Measurements from ENCODE around the gene EFCAB5. TPM values are rescaled to one million over a fixed set of nuclear protein-coding genes. Genes with fewer than 3 reads are reported as not detected.
"Not testable (repeated sequence)": the region's sequence is repeated elsewhere in the genome, so short reads cannot be mapped to it uniquely, and the experiment has no call there.

The EFCAB5 gene
- total RNA-seq, 1 donor from 2014 or later: 1.00 TPM

GRCh38 chr17:30002088-30002487 lies 60.7 kb downstream of the EFCAB5 start:
- no peaks in the 10 kb centered on the region for H3K9me3 Mint-ChIP-seq (ENCODE audit: unreplicated experiment)
- peaks cover 8% of the 10 kb centered on the region for H3K4me1 Mint-ChIP-seq (ENCODE audit: low read depth, unreplicated experiment)
- DNase-seq (ENCODE audit: low read depth): no peak
- H3K4me1 ChIP-seq (ENCODE audit: insufficient read depth, low read length): peaks cover 7% of the 10 kb centered on the region
- no peak overlapping the region for H3K4me2 ChIP-seq (ENCODE audit: low read length)
- H3K27me3 Mint-ChIP-seq (ENCODE audit: low read depth, unreplicated experiment): no peaks in the 10 kb centered on the region
- H3K4me3 Mint-ChIP-seq (ENCODE audit: unreplicated experiment): no peak overlapping the region
- H3K27ac ChIP-seq (ENCODE audit: low read depth, low read length): no peak overlapping the region
- FAIRE-seq: no peak
- no peaks in the 10 kb centered on the region for H4K20me1 ChIP-seq (ENCODE audit: insufficient read depth, low read length)
- no peak overlapping the region for H3K9ac ChIP-seq (ENCODE audit: low read length)
- TF ChIP-seq EZH2 (IDR thresholded peaks at IDR 0.05; ENCODE audit: insufficient read depth, low read length): no peak
- TF ChIP-seq, protein P1, sequence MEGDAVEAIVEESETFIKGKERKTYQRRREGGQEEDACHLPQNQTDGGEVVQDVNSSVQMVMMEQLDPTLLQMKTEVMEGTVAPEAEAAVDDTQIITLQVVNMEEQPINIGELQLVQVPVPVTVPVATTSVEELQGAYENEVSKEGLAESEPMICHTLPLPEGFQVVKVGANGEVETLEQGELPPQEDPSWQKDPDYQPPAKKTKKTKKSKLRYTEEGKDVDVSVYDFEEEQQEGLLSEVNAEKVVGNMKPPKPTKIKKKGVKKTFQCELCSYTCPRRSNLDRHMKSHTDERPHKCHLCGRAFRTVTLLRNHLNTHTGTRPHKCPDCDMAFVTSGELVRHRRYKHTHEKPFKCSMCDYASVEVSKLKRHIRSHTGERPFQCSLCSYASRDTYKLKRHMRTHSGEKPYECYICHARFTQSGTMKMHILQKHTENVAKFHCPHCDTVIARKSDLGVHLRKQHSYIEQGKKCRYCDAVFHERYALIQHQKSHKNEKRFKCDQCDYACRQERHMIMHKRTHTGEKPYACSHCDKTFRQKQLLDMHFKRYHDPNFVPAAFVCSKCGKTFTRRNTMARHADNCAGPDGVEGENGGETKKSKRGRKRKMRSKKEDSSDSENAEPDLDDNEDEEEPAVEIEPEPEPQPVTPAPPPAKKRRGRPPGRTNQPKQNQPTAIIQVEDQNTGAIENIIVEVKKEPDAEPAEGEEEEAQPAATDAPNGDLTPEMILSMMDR (IDR thresholded peaks at IDR 0.05; ENCODE audit: insufficient read depth, low read depth, low read length): no peak
- no peak overlapping the region for H3K4me3 ChIP-seq (ENCODE audit: insufficient read depth, low read depth, low read length)
- H3K27ac Mint-ChIP-seq (ENCODE audit: unreplicated experiment): no peak overlapping the region
- no peaks in the 10 kb centered on the region for H3K36me3 ChIP-seq (ENCODE audit: insufficient read depth, low read length)
- H3K79me2 ChIP-seq (ENCODE audit: insufficient read depth, low read length): no peaks in the 10 kb centered on the region
- H3K27me3 ChIP-seq (ENCODE audit: insufficient read depth, low read length): no peaks in the 10 kb centered on the region
- H2AFZ ChIP-seq (ENCODE audit: low read depth, low read length): no peak overlapping the region
- H3K9me3 ChIP-seq (ENCODE audit: insufficient read depth, low read depth, low read length): no peaks in the 10 kb centered on the region
- H3K36me3 Mint-ChIP-seq (ENCODE audit: low read depth, unreplicated experiment): peaks cover 1% of the 10 kb centered on the region

DNA sequence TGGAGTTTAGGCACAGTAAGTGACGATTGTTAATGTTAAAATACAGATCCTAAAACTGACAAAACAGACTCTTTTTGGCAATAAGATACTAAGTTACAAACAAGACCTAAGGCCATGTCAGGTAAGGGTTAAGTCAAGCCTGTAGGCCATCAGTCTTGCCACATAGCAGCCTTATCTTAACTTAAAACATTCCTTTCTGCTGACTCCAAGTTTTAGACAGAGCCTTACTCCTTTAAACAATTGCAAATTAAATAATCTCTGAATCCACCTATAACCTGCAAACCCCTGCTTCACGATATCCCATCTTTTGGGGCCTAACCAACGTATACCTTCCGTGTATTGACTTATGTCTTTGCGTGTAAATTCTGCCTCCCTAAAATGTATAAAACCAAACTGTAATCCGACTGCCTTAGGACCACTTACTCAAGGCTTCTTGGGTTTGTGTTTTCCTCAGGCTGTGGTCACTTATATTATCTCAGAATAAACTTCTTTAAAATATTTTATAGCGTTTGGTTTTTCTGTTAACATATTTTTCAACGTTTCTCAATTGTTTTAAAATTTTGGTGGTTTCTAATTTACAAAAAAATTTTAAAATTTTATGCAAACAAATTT lies 64.4 kb downstream of the EFCAB5 start:
- FAIRE-seq (no peak), DNase-seq (ENCODE audit: low read depth) (peak; percentile 60)
- Histone ChIP-seq H3K79me2 (ENCODE audit: insufficient read depth, low read length) (no peaks in the 10 kb centered on the region), H2AFZ (ENCODE audit: low read depth, low read length) (no peak overlapping the region), H3K9ac (ENCODE audit: low read length) (no peak overlapping the region), H3K4me1 (ENCODE audit: insufficient read depth, low read length) (peaks cover 7% of the 10 kb centered on the region), H3K36me3 (ENCODE audit: insufficient read depth, low read length) (no peaks in the 10 kb centered on the region), H3K9me3 (ENCODE audit: insufficient read depth, low read depth, low read length) (no peaks in the 10 kb centered on the region), H3K4me2 (ENCODE audit: low read length) (peak overlapping the region; percentile 58), H3K4me3 (ENCODE audit: insufficient read depth, low read depth, low read length) (no peak overlapping the region), H4K20me1 (ENCODE audit: insufficient read depth, low read length) (no peaks in the 10 kb centered on the region), H3K27ac (ENCODE audit: low read depth, low read length) (no peak overlapping the region), H3K27me3 (ENCODE audit: insufficient read depth, low read length) (no peaks in the 10 kb centered on the region)
- no peaks in the 10 kb centered on the region for H3K9me3 Mint-ChIP-seq (ENCODE audit: unreplicated experiment)
- no peak overlapping the region for H3K27ac Mint-ChIP-seq (ENCODE audit: unreplicated experiment)
- H3K27me3 Mint-ChIP-seq (ENCODE audit: low read depth, unreplicated experiment): no peaks in the 10 kb centered on the region
- H3K36me3 Mint-ChIP-seq (ENCODE audit: low read depth, unreplicated experiment): peaks cover 1% of the 10 kb centered on the region
- peaks cover 12% of the 10 kb centered on the region for H3K4me1 Mint-ChIP-seq (ENCODE audit: low read depth, unreplicated experiment)
- no peak overlapping the region for H3K4me3 Mint-ChIP-seq (ENCODE audit: unreplicated experiment)
- TF ChIP-seq EZH2 (IDR thresholded peaks at IDR 0.05; ENCODE audit: insufficient read depth, low read length): no peak
- TF ChIP-seq, protein P1 (IDR thresholded peaks at IDR 0.05; ENCODE audit: insufficient read depth, low read depth, low read length): no peak

DNA sequence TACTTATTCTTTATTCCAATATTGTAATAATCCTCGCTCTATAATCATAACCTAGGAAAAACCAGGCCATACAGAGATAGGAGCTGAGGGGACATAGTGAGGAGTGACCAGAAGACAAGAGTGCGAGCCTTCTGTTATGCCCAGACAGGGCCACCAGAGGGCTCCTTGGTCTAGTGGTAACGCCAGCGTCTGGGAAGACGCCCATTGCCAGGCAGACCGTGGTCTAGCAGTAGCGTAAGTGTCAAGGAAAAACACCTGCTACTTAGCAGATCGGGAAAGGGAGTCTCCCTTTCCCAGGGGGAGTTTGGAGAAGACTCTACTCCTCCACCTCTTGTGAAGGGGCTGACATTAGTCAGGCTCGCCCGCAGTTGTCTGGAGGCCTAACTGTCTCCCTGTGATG lies 70.5 kb downstream of the EFCAB5 start:
- not testable (repeated sequence) for H3K4me1 Mint-ChIP-seq (ENCODE audit: low read depth, unreplicated experiment); H3K79me2 ChIP-seq (ENCODE audit: insufficient read depth, low read length); H2AFZ ChIP-seq (ENCODE audit: low read depth, low read length); H3K4me1 ChIP-seq (ENCODE audit: insufficient read depth, low read length); H3K9me3 Mint-ChIP-seq (ENCODE audit: unreplicated experiment); H3K4me3 Mint-ChIP-seq (ENCODE audit: unreplicated experiment); H3K36me3 Mint-ChIP-seq (ENCODE audit: low read depth, unreplicated experiment); H3K27me3 ChIP-seq (ENCODE audit: insufficient read depth, low read length); DNase-seq (ENCODE audit: low read depth); H3K4me2 ChIP-seq (ENCODE audit: low read length); H3K9me3 ChIP-seq (ENCODE audit: insufficient read depth, low read depth, low read length); H3K27me3 Mint-ChIP-seq (ENCODE audit: low read depth, unreplicated experiment); FAIRE-seq; H3K27ac ChIP-seq (ENCODE audit: low read depth, low read length); H3K36me3 ChIP-seq (ENCODE audit: insufficient read depth, low read length); H3K27ac Mint-ChIP-seq (ENCODE audit: unreplicated experiment); H3K9ac ChIP-seq (ENCODE audit: low read length); H3K4me3 ChIP-seq (ENCODE audit: insufficient read depth, low read depth, low read length); H4K20me1 ChIP-seq (ENCODE audit: insufficient read depth, low read length)

Data from astrocyte (in vitro differentiated cells and primary cell).